HL-60 (cell line): ENCODE measurements around the gene MAP2K5.

Experiments used
- DNase-seq, 2 experiments: peaks; one replicate each; pipeline ENCODE4 v3.0.0-alpha.2; 2010 to 2020; ENCODE audit warnings: low read depth in 1 of 2, low spot score in 1 of 2
- H3K27ac ChIP-seq: fragments of 250-450 bp; sonication (Bioruptor Pico); replicated peaks from 2 replicates; pipeline ENCODE4 v1.5.1; 2020; ENCODE audit warnings: mild to moderate bottlenecking, moderate library complexity
- H3K27me3 ChIP-seq: fragments of 250-450 bp; sonication (Bioruptor Pico); 2 replicates; pipeline ENCODE4 v1.5.1; 2021; ENCODE audit warnings: mild to moderate bottlenecking, moderate library complexity; ENCODE audit not compliant: insufficient read depth, poor library complexity, severe bottlenecking
- H3K4me3 ChIP-seq: replicated peaks from 2 replicates; pipeline ENCODE4 v1.5.1; 2011; ENCODE audit warnings: mild to moderate bottlenecking, control low read depth, low read length; ENCODE audit not compliant: insufficient read depth
- CTCF ChIP-seq: IDR thresholded peaks from one replicate; pipeline ENCODE4 v1.5.1; 2011; ENCODE audit warnings: low read length, control low read depth, inconsistent platforms; ENCODE audit not compliant: insufficient read depth
- GABPA ChIP-seq: IDR thresholded peaks from 2 replicates; pipeline ENCODE4 v1.6.1; 2012; ENCODE audit warnings: low read depth
- POLR2AphosphoS5 ChIP-seq: IDR thresholded peaks from 2 replicates; pipeline ENCODE4 v1.6.1; 2012; ENCODE audit warnings: low read depth
- REST ChIP-seq: IDR thresholded peaks from 2 replicates; pipeline ENCODE4 v1.6.1; 2012; ENCODE audit warnings: low read depth; ENCODE audit not compliant: insufficient replicate concordance
- SPI1 ChIP-seq: IDR thresholded peaks from 2 replicates; pipeline ENCODE4 v1.6.1; 2012; ENCODE audit warnings: low read depth, mild to moderate bottlenecking, borderline replicate concordance

Gene MAP2K5

GRCh38 chr15:67549736-67550135 lies 7.2 kb downstream of the MAP2K5 start:
- Histone ChIP-seq H3K27ac (no peak overlapping the region), H3K4me3 (no peak overlapping the region), H3K27me3 (no peaks in the 10 kb centered on the region)
- DNase-seq: no peak
- TF ChIP-seq REST: no peak
- TF ChIP-seq CTCF: no peak
- TF ChIP-seq GABPA: no peak
- no peak for TF ChIP-seq SPI1
- TF ChIP-seq POLR2AphosphoS5: no peak

DNA sequence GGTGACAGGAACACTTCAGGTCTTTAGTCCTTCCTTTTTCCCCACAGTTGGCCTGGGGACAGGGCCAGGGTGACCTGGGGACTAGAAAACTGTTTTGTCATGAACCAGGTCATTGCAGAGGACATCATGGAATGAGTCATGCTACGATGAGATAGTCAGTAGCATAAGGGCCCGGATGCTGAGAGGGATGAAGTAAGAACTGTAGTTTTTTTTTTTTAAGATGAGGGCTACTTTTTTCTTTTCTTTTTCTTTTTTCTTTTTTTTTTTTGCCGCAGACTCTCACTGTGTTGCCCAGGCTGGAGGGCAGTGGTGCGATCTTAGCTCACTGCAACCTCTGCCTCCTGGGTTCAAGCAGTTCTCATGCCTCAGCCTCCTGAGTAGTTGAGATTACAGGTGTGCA lies 8.0 kb downstream of the MAP2K5 start:
- no peak overlapping the region for H3K4me3 ChIP-seq
- DNase-seq: no peak
- H3K27me3 ChIP-seq: no peaks in the 10 kb centered on the region
- no peak for TF ChIP-seq GABPA
- no peak for TF ChIP-seq REST
- TF ChIP-seq CTCF: no peak
- no peak for TF ChIP-seq POLR2AphosphoS5
- no peak for TF ChIP-seq SPI1
- H3K27ac ChIP-seq: no peak overlapping the region

GRCh38 chr15:67551207-67551743 lies 8.8 kb downstream of the MAP2K5 start:
- no peak overlapping the region for H3K4me3 ChIP-seq
- H3K27me3 ChIP-seq: no peaks in the 10 kb centered on the region
- no peak for DNase-seq
- TF ChIP-seq GABPA (no peak), CTCF (no peak), REST (no peak), POLR2AphosphoS5 (no peak), SPI1 (no peak)
- no peak overlapping the region for H3K27ac ChIP-seq
